Brain microvascular endothelial cell (primary cell): Measurements from ENCODE around the gene HTR5A.

Experiments used
- DNase-seq: peaks from one replicate; pipeline ENCODE4 v3.0.0-alpha.2; 2020
- H3K27ac ChIP-seq: fragments of 250-450 bp; sonication (Bioruptor Pico); 2 replicates; pipeline ENCODE4 v1.5.1; 2020; ENCODE audit warnings: mild to moderate bottlenecking, moderate library complexity
- H3K27me3 ChIP-seq: fragments of 250-450 bp; sonication (Bioruptor Pico); replicated peaks from 2 replicates; pipeline ENCODE4 v1.5.1; 2020; ENCODE audit warnings: mild to moderate bottlenecking
- H3K36me3 ChIP-seq: fragments of 250-450 bp; sonication (Bioruptor Pico); replicated peaks from 2 replicates; pipeline ENCODE4 v1.5.1; 2020; ENCODE audit warnings: mild to moderate bottlenecking
- H3K4me3 ChIP-seq: 2 replicates; pipeline ENCODE4 v1.5.1; 2011; ENCODE audit warnings: low read depth, mild to moderate bottlenecking, control low read depth, low read length, moderate library complexity
- CTCF ChIP-seq: IDR thresholded peaks from 2 replicates; pipeline ENCODE4 v1.5.1; 2011; ENCODE audit warnings: low read depth, mild to moderate bottlenecking, moderate library complexity, low read length, control low read depth, inconsistent platforms; ENCODE audit errors: missing control alignments
- in situ Hi-C: cut with HindIII; loops from 2 replicates; pipeline ENCODE4 v1.10.0; 2017; ENCODE audit warnings: low sequenced_read_pairs, low pct_ligation_motif_present

Gene HTR5A

GRCh38 chr7:155122831-155123230 lies 52.7 kb downstream of the HTR5A start:
- TF ChIP-seq CTCF: no peak
- no peak for DNase-seq
- Histone ChIP-seq H3K27me3 (no peaks in the 10 kb centered on the region), H3K27ac (no peak overlapping the region), H3K36me3 (no peaks in the 10 kb centered on the region), H3K4me3 (no peak overlapping the region)
- in situ Hi-C loops: no loop called here

- H3K27me3 ChIP-seq: no peaks in the 10 kb centered on the region
- H3K4me3 ChIP-seq: no peak overlapping the region
- in situ Hi-C loops: no loop called here
- no peak overlapping the region for H3K27ac ChIP-seq
- no peak for TF ChIP-seq CTCF
- no peaks in the 10 kb centered on the region for H3K36me3 ChIP-seq
- DNase-seq: no peak
Measured at GRCh38 chr7:155123413-155123812, 53.3 kb downstream of the HTR5A start.

GRCh38 chr7:155124706-155125105 lies 54.6 kb downstream of the HTR5A start:
- no peak for DNase-seq
- Histone ChIP-seq H3K27ac (no peak overlapping the region), H3K4me3 (no peak overlapping the region), H3K36me3 (no peaks in the 10 kb centered on the region), H3K27me3 (no peaks in the 10 kb centered on the region)
- no peak for TF ChIP-seq CTCF
- in situ Hi-C loops: no loop called here

- no peaks in the 10 kb centered on the region for H3K36me3 ChIP-seq
- TF ChIP-seq CTCF: no peak
- DNase-seq: no peak
- in situ Hi-C loops: no loop called here
- no peaks in the 10 kb centered on the region for H3K27me3 ChIP-seq
- no peak overlapping the region for H3K4me3 ChIP-seq
- H3K27ac ChIP-seq: no peak overlapping the region
Measured at GRCh38 chr7:155129186-155129585, 59.1 kb downstream of the HTR5A start.

- no peak for TF ChIP-seq CTCF
Measured at GRCh38 chr7:155129789-155130188, 59.7 kb downstream of the HTR5A start.

GRCh38 chr7:155130493-155130892 lies 60.4 kb downstream of the HTR5A start:
- in situ Hi-C loops: no loop called here
- Histone ChIP-seq H3K36me3 (no peaks in the 10 kb centered on the region), H3K27ac (no peak overlapping the region), H3K4me3 (no peak overlapping the region), H3K27me3 (no peaks in the 10 kb centered on the region)
- TF ChIP-seq CTCF: no peak
- no peak for DNase-seq

More at GRCh38 chr7:155129789-155130188, 59.7 kb downstream of the HTR5A start:
- DNase-seq: no peak
- Histone ChIP-seq H3K36me3 (no peaks in the 10 kb centered on the region), H3K27me3 (no peaks in the 10 kb centered on the region), H3K27ac (no peak overlapping the region), H3K4me3 (no peak overlapping the region)
- in situ Hi-C loops: no loop called here
